Stimulated activated CD4-positive, alpha-beta T cell treated with anti-CD3 and anti-CD28 coated beads, Interleukin-2, amount 100 ng/mL, for 4 hours (primary cell): Measurements from ENCODE around the gene ASMTL.
"Not testable (repeated sequence)": the region's sequence is repeated elsewhere in the genome, so short reads cannot be mapped to it uniquely, and the experiment has no call there.

Experiments
- DNase-seq: peaks from one replicate; pipeline ENCODE4 v3.0.0-alpha.2; 2020; ENCODE audit warnings: low read depth

The ASMTL gene

GRCh38 chrX:1452516-1453394 is at the start of gene ASMTL:
ASMTL (minus strand) TSS chrX:1452909; CDS start chrX:1452840, 69 bp downstream.
- peak; percentile 100 for DNase-seq

GRCh38 chrX:1502241-1502640 is 49.5 kb upstream of the ASMTL start:
- DNase-seq: no peak

GRCh38 chrX:1500701-1501624 is 48.3 kb upstream of the ASMTL start:
- DNase-seq: no peak

GRCh38 chrX:1496076-1496475 is 43.4 kb upstream of the ASMTL start:
- no peak for DNase-seq

GRCh38 chrX:1493877-1494510 is 41.3 kb upstream of the ASMTL start:
- DNase-seq: no peak

- DNase-seq: no peak
Observed at GRCh38 chrX:1493412-1493811, 40.7 kb upstream of the ASMTL start.

- no peak for DNase-seq
Observed at GRCh38 chrX:1492421-1493012, 39.8 kb upstream of the ASMTL start.

GRCh38 chrX:1491851-1492349 is 39.2 kb upstream of the ASMTL start:
- no peak for DNase-seq

GRCh38 chrX:1491248-1491647 is 38.5 kb upstream of the ASMTL start:
- DNase-seq: not testable (repeated sequence)

GRCh38 chrX:1490723-1491122 is 38.0 kb upstream of the ASMTL start:
- not testable (repeated sequence) for DNase-seq

- DNase-seq: not testable (repeated sequence)
Observed at GRCh38 chrX:1489354-1489753, 36.6 kb upstream of the ASMTL start.

- DNase-seq: no peak
Observed at GRCh38 chrX:1488745-1489144, 36.0 kb upstream of the ASMTL start.

GRCh38 chrX:1488141-1488540 is 35.4 kb upstream of the ASMTL start:
- DNase-seq: no peak

GRCh38 chrX:1487401-1487800 is 34.7 kb upstream of the ASMTL start:
- DNase-seq: no peak

GRCh38 chrX:1486749-1487361 is 34.1 kb upstream of the ASMTL start:
- DNase-seq: no peak

GRCh38 chrX:1486177-1486576 is 33.5 kb upstream of the ASMTL start:
- DNase-seq: no peak

- DNase-seq: no peak
Observed at GRCh38 chrX:1485033-1485432, 32.3 kb upstream of the ASMTL start.

GRCh38 chrX:1484638-1485019 is 31.9 kb upstream of the ASMTL start:
- DNase-seq: no peak

- DNase-seq: no peak
Observed at GRCh38 chrX:1483843-1484637, 31.3 kb upstream of the ASMTL start.

GRCh38 chrX:1482530-1482928 is 29.8 kb upstream of the ASMTL start:
- DNase-seq: not testable (repeated sequence)
